Activated CD8-positive, alpha-beta T cell treated with anti-CD3 and anti-CD28 coated beads for 36 hours (primary cell): ENCODE results near the gene PRDX6. TPM values are rescaled to one million over a fixed set of nuclear protein-coding genes. Genes with fewer than 3 reads are reported as not detected.

Experiments used
- ATAC-seq: fragments of 200-7000 bp; cut with Tn5 transposase; one replicate; pipeline ENCODE4 v1.10.0; 2021; ENCODE audit warnings: mild to moderate bottlenecking, moderate library complexity
- CTCF ChIA-PET: fragments of 350-600 bp; sonication (Branson Sonifier 250); formaldehyde crosslinking; loops from one replicate; lab custom pipeline; 2021; ENCODE audit warnings: antibody characterized with exemption; lab: Charles Lee
- POLR2A ChIA-PET: fragments of 350-600 bp; sonication (Branson Sonifier 250); formaldehyde crosslinking; loops from one replicate; lab custom pipeline; 2021; ENCODE audit warnings: antibody characterized with exemption; lab: Charles Lee
- DNase-seq: peaks from one replicate; pipeline ENCODE4 v3.0.0-alpha.2; 2020
- H3K27ac Mint-ChIP-seq: one replicate; pipeline ENCODE4 v1.8.0; 2021; ENCODE audit warnings: mild to moderate bottlenecking, mixed read lengths
- H3K27me3 Mint-ChIP-seq: one replicate; pipeline ENCODE4 v1.8.0; 2021; ENCODE audit warnings: mixed read lengths
- H3K36me3 Mint-ChIP-seq: one replicate; pipeline ENCODE4 v1.8.0; 2021; ENCODE audit warnings: low read depth, mixed read lengths
- H3K4me1 Mint-ChIP-seq: one replicate; pipeline ENCODE4 v1.8.0; 2021; ENCODE audit warnings: low read depth, mixed read lengths
- H3K4me3 Mint-ChIP-seq: one replicate; pipeline ENCODE4 v1.8.0; 2021; ENCODE audit warnings: mild to moderate bottlenecking, moderate library complexity, mixed read lengths
- H3K9me3 Mint-ChIP-seq: one replicate; pipeline ENCODE4 v1.8.0; 2021; ENCODE audit warnings: mixed read lengths
- intact Hi-C: fragments of 100-400 bp; cut with micrococcal nuclease; formaldehyde crosslinking; loops from one replicate; pipeline ENCODE4 v1.10.0; 2022
- total RNA-seq, 2 experiments: library from RNA; stranded (reverse); gene quantifications; one replicate each; pipeline ENCODE4 v1.2.3, GENCODE V29; 2021
- TF ChIP-seq, protein P1 (sequence below): fragments of 200-600 bp; IDR thresholded peaks from one replicate; pipeline ENCODE4 v1.8.0; 2022; ENCODE audit warnings: antibody characterized with exemption, mild to moderate bottlenecking

The PRDX6 gene
- total RNA-seq, 2 experiments from 2014 or later: 165 to 169 TPM

DNA sequence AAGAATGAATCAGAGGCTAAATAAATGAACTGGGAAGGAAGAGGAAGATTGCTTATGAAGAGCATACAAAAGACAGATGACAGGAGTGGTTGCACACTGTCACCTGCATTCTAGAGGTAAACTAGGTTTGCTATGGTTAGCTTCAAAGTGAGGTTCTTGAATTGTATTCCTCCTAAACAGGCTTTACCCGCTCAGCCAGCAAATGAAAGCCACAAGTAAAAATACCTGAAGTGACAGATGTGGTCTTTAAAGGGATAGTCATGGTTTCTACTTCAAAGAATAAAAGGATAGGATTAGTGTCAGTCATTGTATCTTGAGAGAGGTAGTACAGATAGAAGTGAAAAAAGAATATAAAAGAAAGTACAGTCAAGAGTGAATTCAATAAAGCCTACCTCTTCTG, 32.4 kb upstream of the PRDX6 start:
- H3K27me3 Mint-ChIP-seq: no peaks in the 10 kb centered on the region
- intact Hi-C loops: no loop called here
- TF ChIP-seq, protein P1, sequence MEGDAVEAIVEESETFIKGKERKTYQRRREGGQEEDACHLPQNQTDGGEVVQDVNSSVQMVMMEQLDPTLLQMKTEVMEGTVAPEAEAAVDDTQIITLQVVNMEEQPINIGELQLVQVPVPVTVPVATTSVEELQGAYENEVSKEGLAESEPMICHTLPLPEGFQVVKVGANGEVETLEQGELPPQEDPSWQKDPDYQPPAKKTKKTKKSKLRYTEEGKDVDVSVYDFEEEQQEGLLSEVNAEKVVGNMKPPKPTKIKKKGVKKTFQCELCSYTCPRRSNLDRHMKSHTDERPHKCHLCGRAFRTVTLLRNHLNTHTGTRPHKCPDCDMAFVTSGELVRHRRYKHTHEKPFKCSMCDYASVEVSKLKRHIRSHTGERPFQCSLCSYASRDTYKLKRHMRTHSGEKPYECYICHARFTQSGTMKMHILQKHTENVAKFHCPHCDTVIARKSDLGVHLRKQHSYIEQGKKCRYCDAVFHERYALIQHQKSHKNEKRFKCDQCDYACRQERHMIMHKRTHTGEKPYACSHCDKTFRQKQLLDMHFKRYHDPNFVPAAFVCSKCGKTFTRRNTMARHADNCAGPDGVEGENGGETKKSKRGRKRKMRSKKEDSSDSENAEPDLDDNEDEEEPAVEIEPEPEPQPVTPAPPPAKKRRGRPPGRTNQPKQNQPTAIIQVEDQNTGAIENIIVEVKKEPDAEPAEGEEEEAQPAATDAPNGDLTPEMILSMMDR: no peak
- no peak for DNase-seq
- no peak overlapping the region for H3K27ac Mint-ChIP-seq
- H3K36me3 Mint-ChIP-seq: peaks cover 32% of the 10 kb centered on the region
- ChIA-PET POLR2A (no interaction called here), CTCF (interaction anchor here (1.5 kb wide), 1 partner anchor 15 kb away, joined by 5 read pairs; no protein-coding TSS in a partner anchor)
- peaks cover 24% of the 10 kb centered on the region for H3K4me1 Mint-ChIP-seq
- peaks cover 19% of the 10 kb centered on the region for H3K9me3 Mint-ChIP-seq
- peak; percentile 67 for ATAC-seq
- no peak overlapping the region for H3K4me3 Mint-ChIP-seq

DNA sequence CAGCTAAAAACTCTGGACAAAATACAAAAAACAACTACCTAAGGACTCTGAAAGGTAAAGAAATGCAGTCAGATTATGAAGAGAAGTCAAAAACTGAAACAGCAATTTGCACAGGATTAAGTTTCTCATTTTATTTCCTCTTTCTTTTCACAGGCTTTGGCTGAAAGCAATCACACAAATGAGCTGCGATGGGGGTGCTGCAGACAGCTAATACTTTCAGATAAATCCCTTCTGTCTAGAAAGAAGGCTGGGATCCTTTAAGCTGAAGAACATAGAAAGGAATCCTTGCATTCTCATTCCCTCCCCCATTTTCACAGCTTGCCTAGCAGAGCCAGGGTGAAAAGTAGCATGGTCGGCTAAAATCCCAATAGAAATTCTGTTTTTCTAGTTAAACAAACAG, 32.0 kb upstream of the PRDX6 start:
- no peaks in the 10 kb centered on the region for H3K27me3 Mint-ChIP-seq
- no peak overlapping the region for H3K4me3 Mint-ChIP-seq
- H3K27ac Mint-ChIP-seq: no peak overlapping the region
- ATAC-seq (no peak), DNase-seq (no peak)
- POLR2A ChIA-PET: no interaction called here
- CTCF ChIA-PET: interaction anchor here (1.5 kb wide), 1 partner anchor 16 kb away, joined by 5 read pairs; no protein-coding TSS in a partner anchor
- intact Hi-C loops: no loop called here
- peaks cover 26% of the 10 kb centered on the region for H3K4me1 Mint-ChIP-seq
- H3K36me3 Mint-ChIP-seq: peaks cover 34% of the 10 kb centered on the region
- TF ChIP-seq, protein P1: no peak
- H3K9me3 Mint-ChIP-seq: peaks cover 19% of the 10 kb centered on the region

DNA sequence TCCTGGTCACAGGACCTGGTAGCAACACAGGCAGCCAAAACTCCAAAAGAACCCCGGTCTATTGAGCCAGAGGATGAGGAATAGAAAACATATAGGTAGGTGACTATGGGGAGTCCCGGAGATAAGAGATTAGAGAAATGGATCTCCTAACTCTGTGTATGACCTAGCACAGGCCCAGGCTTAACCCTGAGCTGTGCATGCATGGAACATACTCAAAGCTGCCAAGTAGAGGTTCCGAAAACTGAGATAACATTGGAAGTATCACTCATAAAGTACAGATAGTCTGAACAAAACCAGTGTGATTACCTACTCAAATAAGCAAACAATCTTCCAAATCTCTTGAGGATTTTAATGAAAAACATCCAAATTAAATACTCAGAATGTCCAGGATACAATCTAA, 31.5 kb upstream of the PRDX6 start:
- TF ChIP-seq, protein P1: no peak
- Mint-ChIP-seq H3K27ac (no peak overlapping the region), H3K36me3 (peaks cover 34% of the 10 kb centered on the region), H3K4me1 (peaks cover 26% of the 10 kb centered on the region), H3K27me3 (no peaks in the 10 kb centered on the region), H3K4me3 (no peak overlapping the region), H3K9me3 (peaks cover 19% of the 10 kb centered on the region)
- ChIA-PET CTCF (interaction anchor here (1.5 kb wide), 1 partner anchor 16 kb away, joined by 5 read pairs; no protein-coding TSS in a partner anchor), POLR2A (no interaction called here)
- DNase-seq (no peak), ATAC-seq (no peak)
- intact Hi-C loops: no loop called here

DNA sequence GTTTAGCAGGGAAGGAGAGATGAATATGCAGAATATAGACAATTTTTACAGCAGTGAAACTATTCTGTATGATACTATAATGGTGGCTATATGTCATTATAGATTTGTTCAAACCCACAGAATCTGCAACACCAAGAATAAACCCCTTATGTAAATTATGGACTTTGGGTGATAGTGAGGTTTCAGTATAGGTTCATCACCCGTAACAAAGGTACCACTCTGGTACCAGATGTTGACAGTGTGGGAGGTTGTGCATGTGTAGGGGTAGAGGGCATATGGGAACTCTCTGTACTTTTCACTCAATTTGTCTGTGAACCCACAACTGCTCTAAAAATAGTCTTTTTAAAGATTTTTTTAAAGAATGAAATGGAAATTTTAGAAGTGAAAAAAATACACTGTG, 29.9 kb upstream of the PRDX6 start:
- intact Hi-C loops: no loop called here
- H3K4me1 Mint-ChIP-seq: peaks cover 28% of the 10 kb centered on the region
- ATAC-seq (no peak), DNase-seq (no peak)
- CTCF ChIA-PET: interaction anchor here (0.6 to 1.0 kb wide), 2 partner anchors 17 to 267 kb away, joined by 3 read pairs; partner anchors contain the start of gene KLHL20
- no peaks in the 10 kb centered on the region for H3K27me3 Mint-ChIP-seq
- no peak overlapping the region for H3K4me3 Mint-ChIP-seq
- peaks cover 19% of the 10 kb centered on the region for H3K9me3 Mint-ChIP-seq
- POLR2A ChIA-PET: no interaction called here
- TF ChIP-seq, protein P1: no peak
- H3K27ac Mint-ChIP-seq: no peak overlapping the region
- peaks cover 36% of the 10 kb centered on the region for H3K36me3 Mint-ChIP-seq

DNA sequence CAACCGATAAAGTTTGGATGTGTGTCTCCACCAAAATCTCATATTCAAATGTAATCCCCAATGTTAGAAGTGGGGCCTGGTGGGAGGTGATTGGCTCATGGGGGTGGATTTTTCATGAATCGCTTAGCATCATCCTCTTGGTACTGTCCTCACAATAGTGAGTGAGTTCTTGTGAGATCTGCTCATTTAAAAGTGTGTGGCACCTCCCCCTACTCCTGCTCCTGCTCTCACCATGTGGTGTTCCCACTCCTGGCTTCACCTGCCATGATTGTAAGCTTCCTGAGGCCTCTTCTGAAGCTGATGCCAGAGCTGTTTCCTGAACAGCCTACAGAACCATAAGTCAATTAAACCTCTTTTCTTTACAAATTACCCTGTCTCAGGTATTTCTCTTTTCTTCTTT, 28.2 kb upstream of the PRDX6 start:
- Mint-ChIP-seq H3K27me3 (no peaks in the 10 kb centered on the region), H3K36me3 (peaks cover 36% of the 10 kb centered on the region), H3K27ac (no peak overlapping the region), H3K4me3 (no peak overlapping the region), H3K9me3 (peaks cover 19% of the 10 kb centered on the region), H3K4me1 (peaks cover 25% of the 10 kb centered on the region)
- ATAC-seq (no peak), DNase-seq (no peak)
- TF ChIP-seq, protein P1: no peak
- intact Hi-C loops: no loop called here
- ChIA-PET POLR2A (no interaction called here), CTCF (no interaction called here)
